MCF 10A (cell line): ENCODE data around the gene ZNF804B. TPM values are rescaled to one million over a fixed set of nuclear protein-coding genes. Genes with fewer than 3 reads are reported as not detected.

Source experiments
- BruUV-seq: library from RNA; stranded (reverse); fragments of 400-500 nt; replicated peaks from 2 replicates; lab custom pipeline; 2021; lab: Mats Ljungman, UMichigan
- CTCF ChIA-PET: fragments of 300-600 bp; sonication (Branson Sonifier 250); formaldehyde crosslinking; extraction: SDS; loops from one replicate; lab custom pipeline; 2021; ENCODE audit warnings: antibody characterized with exemption, inconsistent platforms; lab: Yijun Ruan, JAX
- POLR2A ChIA-PET: fragments of 300-600, 350-650 bp; sonication (Branson Sonifier 250); formaldehyde crosslinking; extraction: SDS; loops from one replicate; lab custom pipeline; 2020; ENCODE audit warnings: antibody characterized with exemption, inconsistent platforms; lab: Yijun Ruan, JAX
- DNase-seq: peaks from one replicate; pipeline ENCODE4 v3.0.0-alpha.2; 2018; ENCODE audit not compliant: unreplicated experiment
- H3K27ac Mint-ChIP-seq: one replicate; pipeline ENCODE4 v1.8.0; 2022; ENCODE audit warnings: mild to moderate bottlenecking, low read depth, mixed read lengths; ENCODE audit not compliant: unreplicated experiment
- H3K27me3 Mint-ChIP-seq: one replicate; pipeline ENCODE4 v1.8.0; 2022; ENCODE audit warnings: mixed read lengths; ENCODE audit not compliant: insufficient read depth, unreplicated experiment
- H3K36me3 Mint-ChIP-seq: one replicate; pipeline ENCODE4 v1.8.0; 2022; ENCODE audit warnings: mild to moderate bottlenecking, moderate library complexity, mixed read lengths; ENCODE audit not compliant: insufficient read depth, unreplicated experiment
- H3K4me1 Mint-ChIP-seq: one replicate; pipeline ENCODE4 v1.8.0; 2022; ENCODE audit warnings: mixed read lengths; ENCODE audit not compliant: insufficient read depth, unreplicated experiment
- H3K4me3 Mint-ChIP-seq: one replicate; pipeline ENCODE4 v1.8.0; 2022; ENCODE audit warnings: mild to moderate bottlenecking, moderate library complexity, mixed read lengths; ENCODE audit not compliant: unreplicated experiment
- H3K9me3 Mint-ChIP-seq: one replicate; pipeline ENCODE4 v1.8.0; 2022; ENCODE audit warnings: mixed read lengths; ENCODE audit not compliant: unreplicated experiment
- intact Hi-C: fragments of 100-400 bp; cut with micrococcal nuclease; formaldehyde crosslinking; loops from 2 replicates; pipeline ENCODE4 v1.14.1; 2022
- total RNA-seq: library from RNA; stranded (reverse); gene quantifications from 2 replicates; pipeline ENCODE4 v1.2.3, GENCODE V29; 2022
- TF ChIP-seq, protein P1 (sequence below): fragments of 200-600 bp; IDR thresholded peaks from one replicate; pipeline ENCODE4 v1.8.0; 2022; ENCODE audit warnings: antibody characterized with exemption, mild to moderate bottlenecking; ENCODE audit not compliant: unreplicated experiment

ZNF804B gene
- total RNA-seq, 1 experiment from 2014 or later: not detected

DNA sequence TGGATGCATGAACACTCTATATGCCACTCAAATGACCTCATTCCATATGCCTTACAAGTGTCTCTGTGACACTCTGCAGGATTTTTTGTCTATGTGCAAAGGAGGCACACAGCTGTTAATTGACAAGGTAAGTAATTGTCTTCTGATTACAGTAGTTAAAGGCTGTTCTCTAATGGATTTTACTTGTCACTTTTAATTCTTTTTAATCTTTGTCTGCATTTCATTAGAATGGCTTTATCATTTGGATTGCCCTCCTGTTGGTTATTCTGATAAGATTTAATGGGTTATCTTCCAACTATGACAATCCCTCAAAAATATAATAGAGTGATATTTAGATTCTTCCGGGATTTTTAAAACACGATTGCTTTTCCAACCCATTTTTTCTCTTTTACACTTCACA lies 326.1 kb downstream of the ZNF804B start:
- no TSS peak for BruUV-seq
- intact Hi-C loops: no loop called here
- TF ChIP-seq, protein P1, sequence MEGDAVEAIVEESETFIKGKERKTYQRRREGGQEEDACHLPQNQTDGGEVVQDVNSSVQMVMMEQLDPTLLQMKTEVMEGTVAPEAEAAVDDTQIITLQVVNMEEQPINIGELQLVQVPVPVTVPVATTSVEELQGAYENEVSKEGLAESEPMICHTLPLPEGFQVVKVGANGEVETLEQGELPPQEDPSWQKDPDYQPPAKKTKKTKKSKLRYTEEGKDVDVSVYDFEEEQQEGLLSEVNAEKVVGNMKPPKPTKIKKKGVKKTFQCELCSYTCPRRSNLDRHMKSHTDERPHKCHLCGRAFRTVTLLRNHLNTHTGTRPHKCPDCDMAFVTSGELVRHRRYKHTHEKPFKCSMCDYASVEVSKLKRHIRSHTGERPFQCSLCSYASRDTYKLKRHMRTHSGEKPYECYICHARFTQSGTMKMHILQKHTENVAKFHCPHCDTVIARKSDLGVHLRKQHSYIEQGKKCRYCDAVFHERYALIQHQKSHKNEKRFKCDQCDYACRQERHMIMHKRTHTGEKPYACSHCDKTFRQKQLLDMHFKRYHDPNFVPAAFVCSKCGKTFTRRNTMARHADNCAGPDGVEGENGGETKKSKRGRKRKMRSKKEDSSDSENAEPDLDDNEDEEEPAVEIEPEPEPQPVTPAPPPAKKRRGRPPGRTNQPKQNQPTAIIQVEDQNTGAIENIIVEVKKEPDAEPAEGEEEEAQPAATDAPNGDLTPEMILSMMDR: no peak
- no peaks in the 10 kb centered on the region for H3K9me3 Mint-ChIP-seq
- H3K4me1 Mint-ChIP-seq: no peaks in the 10 kb centered on the region
- POLR2A ChIA-PET: no interaction called here
- no peak overlapping the region for H3K4me3 Mint-ChIP-seq
- no peak for DNase-seq
- CTCF ChIA-PET: interaction anchor here (0.6 kb wide), 1 partner anchor 188 kb away, joined by 3 read pairs; no protein-coding TSS in a partner anchor
- no peaks in the 10 kb centered on the region for H3K36me3 Mint-ChIP-seq
- H3K27ac Mint-ChIP-seq: no peak overlapping the region
- H3K27me3 Mint-ChIP-seq: no peaks in the 10 kb centered on the region

DNA sequence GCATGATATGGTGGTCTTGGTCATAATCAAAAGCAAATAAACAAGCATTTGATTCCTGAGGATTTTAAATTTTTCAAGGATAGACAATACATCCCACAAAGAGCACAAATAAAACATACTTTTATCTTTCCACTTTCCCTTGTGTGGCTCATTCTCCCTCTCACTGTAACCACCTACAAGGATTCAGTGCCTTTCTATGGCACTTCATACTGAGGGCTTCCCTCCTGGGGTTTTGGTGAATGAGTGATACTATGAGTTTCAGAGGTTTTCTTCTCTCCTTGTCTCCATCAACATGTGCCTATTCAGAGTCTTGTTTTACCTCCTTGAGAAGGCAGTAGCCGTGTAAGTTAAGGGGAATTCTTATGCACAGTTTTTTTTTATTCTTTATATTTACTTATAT lies 332.1 kb downstream of the ZNF804B start:
- peaks cover under 1% of the 10 kb centered on the region for H3K27me3 Mint-ChIP-seq
- no TSS peak for BruUV-seq
- no peaks in the 10 kb centered on the region for H3K9me3 Mint-ChIP-seq
- ChIA-PET POLR2A (no interaction called here), CTCF (no interaction called here)
- TF ChIP-seq, protein P1: no peak
- no peak overlapping the region for H3K4me3 Mint-ChIP-seq
- H3K36me3 Mint-ChIP-seq: peaks cover 4% of the 10 kb centered on the region
- intact Hi-C loops: no loop called here
- DNase-seq: no peak
- H3K27ac Mint-ChIP-seq: no peak overlapping the region
- no peaks in the 10 kb centered on the region for H3K4me1 Mint-ChIP-seq

DNA sequence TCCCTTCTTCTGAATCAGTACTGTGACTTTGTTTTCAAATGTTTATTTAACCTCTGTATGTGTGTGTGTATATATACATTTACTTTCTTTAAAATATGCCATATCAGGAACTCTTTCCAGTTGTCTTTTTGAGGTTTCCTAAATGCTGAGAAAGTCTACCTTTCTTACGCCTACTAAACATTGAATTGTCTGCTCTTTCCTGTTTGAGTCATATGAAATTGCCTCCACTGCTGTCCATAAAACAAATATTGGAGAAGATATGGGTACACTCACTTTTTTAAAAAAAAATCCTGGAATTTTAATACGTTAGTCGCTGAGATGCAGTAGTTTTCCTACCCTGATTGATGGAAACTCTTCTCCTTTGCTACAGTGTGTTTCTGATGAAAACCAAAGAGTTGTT lies 334.8 kb downstream of the ZNF804B start:
- H3K4me3 Mint-ChIP-seq: no peak overlapping the region
- H3K27ac Mint-ChIP-seq: no peak overlapping the region
- POLR2A ChIA-PET: no interaction called here
- BruUV-seq: no TSS peak
- TF ChIP-seq, protein P1: no peak
- intact Hi-C loops: no loop called here
- H3K36me3 Mint-ChIP-seq: peaks cover 4% of the 10 kb centered on the region
- DNase-seq: no peak
- H3K27me3 Mint-ChIP-seq: peaks cover 10% of the 10 kb centered on the region
- no peaks in the 10 kb centered on the region for H3K4me1 Mint-ChIP-seq
- no peaks in the 10 kb centered on the region for H3K9me3 Mint-ChIP-seq
- CTCF ChIA-PET: no interaction called here

DNA sequence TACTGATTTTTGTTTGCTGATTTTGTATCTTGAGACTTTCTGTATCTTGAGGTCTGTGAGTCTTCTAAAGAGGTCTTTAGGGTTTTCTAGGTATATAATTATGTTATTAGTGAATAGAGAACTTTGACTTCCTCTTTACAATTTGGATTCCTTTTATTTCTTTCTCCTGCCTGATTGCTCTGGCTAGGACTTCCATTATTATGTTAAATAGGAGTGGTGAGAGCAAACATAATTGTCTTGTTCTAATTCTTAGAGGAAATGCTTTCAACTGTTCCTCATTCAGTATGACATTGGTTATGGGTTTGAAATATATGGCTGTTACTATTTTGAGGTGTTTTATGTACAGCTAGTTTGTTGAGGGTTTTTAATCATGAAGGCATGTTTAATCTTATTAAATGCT lies 344.1 kb downstream of the ZNF804B start:
- POLR2A ChIA-PET: no interaction called here
- H3K9me3 Mint-ChIP-seq: no peaks in the 10 kb centered on the region
- CTCF ChIA-PET: no interaction called here

More for the DNA sequence above, 344.1 kb downstream of the ZNF804B start:
- Mint-ChIP-seq H3K4me1 (no peaks in the 10 kb centered on the region), H3K36me3 (no peaks in the 10 kb centered on the region), H3K27ac (no peak overlapping the region), H3K27me3 (peaks cover 7% of the 10 kb centered on the region), H3K4me3 (no peak overlapping the region)
- no peak for DNase-seq
- BruUV-seq: no TSS peak
- intact Hi-C loops: no loop called here
- TF ChIP-seq, protein P1: no peak
